Gastroesophageal sphincter (tissue), 3 donors: ENCODE data around the gene NSFL1C.

Source experiments
- EP300 ChIP-seq: sonication (generic); formaldehyde crosslinking; IDR thresholded peaks from one replicate; pipeline ENCODE4 v1.6.1; 2017; ENCODE audit warnings: antibody characterized with exemption, mild to moderate bottlenecking
- POLR2A ChIP-seq, 2 donors: fragments of 450-650 bp; IDR thresholded peaks; one replicate each; pipeline ENCODE4 v1.6.1; 2017; ENCODE audit warnings: antibody characterized with exemption in 2 of 2, mild to moderate bottlenecking in 2 of 2, moderate library complexity in 1 of 2
- POLR2AphosphoS5 ChIP-seq: sonication (generic); formaldehyde crosslinking; IDR thresholded peaks from one replicate; pipeline ENCODE4 v1.6.1; 2017; ENCODE audit warnings: antibody characterized with exemption
- TF ChIP-seq, protein P1 (sequence below), 4 experiments: fragments of 200-600 bp in 2 of 4; fragments of 450-650 bp in 2 of 4; sonication (generic) in 1 of 4; IDR thresholded peaks; one replicate each; pipeline ENCODE4 v1.5.1; 2017 to 2019; ENCODE audit warnings: antibody characterized with exemption in 4 of 4, mild to moderate bottlenecking in 2 of 4, moderate library complexity in 2 of 4

DNA sequence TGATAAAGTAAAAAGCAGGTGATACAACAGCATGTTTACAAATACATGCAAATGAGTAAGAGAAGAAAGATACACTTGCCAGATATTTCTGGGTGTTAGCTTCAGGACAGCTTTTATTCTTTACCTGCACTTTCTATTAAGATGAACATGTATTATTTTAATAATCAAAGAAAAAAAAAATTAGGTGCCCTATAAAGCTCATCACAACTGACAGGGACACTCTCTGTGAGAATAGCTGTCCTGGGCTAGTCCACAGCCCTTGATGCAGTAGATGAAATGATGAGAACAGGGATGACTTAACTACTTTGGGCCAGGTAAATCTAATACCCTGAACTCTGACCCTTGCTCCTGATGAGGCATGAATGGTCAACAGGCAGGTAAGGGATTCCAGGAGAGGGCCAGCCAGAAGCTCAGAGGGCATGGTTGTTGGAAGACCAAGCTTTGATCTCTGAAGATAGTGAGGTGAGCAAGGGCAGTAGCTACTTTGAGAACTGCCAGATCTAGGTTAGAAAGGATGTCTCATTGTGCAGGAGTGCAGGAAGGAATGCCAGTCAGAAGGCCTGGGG is 15.6 kb downstream of the NSFL1C start:
- TF ChIP-seq, protein P1, sequence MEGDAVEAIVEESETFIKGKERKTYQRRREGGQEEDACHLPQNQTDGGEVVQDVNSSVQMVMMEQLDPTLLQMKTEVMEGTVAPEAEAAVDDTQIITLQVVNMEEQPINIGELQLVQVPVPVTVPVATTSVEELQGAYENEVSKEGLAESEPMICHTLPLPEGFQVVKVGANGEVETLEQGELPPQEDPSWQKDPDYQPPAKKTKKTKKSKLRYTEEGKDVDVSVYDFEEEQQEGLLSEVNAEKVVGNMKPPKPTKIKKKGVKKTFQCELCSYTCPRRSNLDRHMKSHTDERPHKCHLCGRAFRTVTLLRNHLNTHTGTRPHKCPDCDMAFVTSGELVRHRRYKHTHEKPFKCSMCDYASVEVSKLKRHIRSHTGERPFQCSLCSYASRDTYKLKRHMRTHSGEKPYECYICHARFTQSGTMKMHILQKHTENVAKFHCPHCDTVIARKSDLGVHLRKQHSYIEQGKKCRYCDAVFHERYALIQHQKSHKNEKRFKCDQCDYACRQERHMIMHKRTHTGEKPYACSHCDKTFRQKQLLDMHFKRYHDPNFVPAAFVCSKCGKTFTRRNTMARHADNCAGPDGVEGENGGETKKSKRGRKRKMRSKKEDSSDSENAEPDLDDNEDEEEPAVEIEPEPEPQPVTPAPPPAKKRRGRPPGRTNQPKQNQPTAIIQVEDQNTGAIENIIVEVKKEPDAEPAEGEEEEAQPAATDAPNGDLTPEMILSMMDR (IDR thresholded peaks at IDR 0.05): no peak
- TF ChIP-seq POLR2A (IDR thresholded peaks at IDR 0.05) (no peak), EP300 (no peak), POLR2AphosphoS5 (no peak)
